Neural cell (in vitro differentiated cells): ENCODE measurements around the gene ARSJ.

Experiments used
- CTCF ChIP-seq: fragments of 450-650 bp; IDR thresholded peaks from 2 replicates; pipeline ENCODE4 v1.5.1; 2014; ENCODE audit warnings: antibody characterized with exemption, mild to moderate bottlenecking, moderate library complexity; ENCODE audit not compliant: poor library complexity, severe bottlenecking
- EP300 ChIP-seq: fragments of 450-650 bp; conservative IDR thresholded peaks from 2 replicates; pipeline ENCODE4 v1.6.1; 2014; ENCODE audit warnings: antibody characterized with exemption, mild to moderate bottlenecking, moderate library complexity; ENCODE audit not compliant: poor library complexity, severe bottlenecking
- POLR2AphosphoS5 ChIP-seq: IDR thresholded peaks from 2 replicates; pipeline ENCODE4 v1.6.1; 2012
- RAD21 ChIP-seq: fragments of 450-650 bp; conservative IDR thresholded peaks from 2 replicates; pipeline ENCODE4 v1.6.1; 2014; ENCODE audit warnings: antibody characterized with exemption, mild to moderate bottlenecking, moderate library complexity

- TF ChIP-seq POLR2AphosphoS5 = no peak
- no peak for TF ChIP-seq CTCF
- no peak for TF ChIP-seq RAD21
- no peak for TF ChIP-seq EP300
Measured at GRCh38 chr4:113990886-113991285, 11.4 kb upstream of the ARSJ start.
